Esophagus muscularis mucosa (tissue), 4 donors: ENCODE data around the gene XXYLT1.

ENCODE experiments used
- EP300 ChIP-seq: sonication (generic); formaldehyde crosslinking; IDR thresholded peaks from one replicate; pipeline ENCODE4 v1.6.1; 2017; ENCODE audit warnings: antibody characterized with exemption
- POLR2A ChIP-seq: fragments of 450-650 bp; IDR thresholded peaks from one replicate; pipeline ENCODE4 v1.6.1; 2017; ENCODE audit warnings: antibody characterized with exemption, moderate library complexity, mild to moderate bottlenecking, low read depth
- POLR2AphosphoS5 ChIP-seq, 2 donors: sonication (generic); formaldehyde crosslinking; IDR thresholded peaks; one replicate each; pipeline ENCODE4 v1.6.1; 2017; ENCODE audit warnings: antibody characterized with exemption in 2 of 2
- TF ChIP-seq, protein P1 (sequence below), 3 experiments: fragments of 200-600 bp in 2 of 3; fragments of 450-650 bp in 1 of 3; sonication (generic) in 2 of 3; IDR thresholded peaks; one replicate each; pipeline ENCODE4 v1.5.1; 2017 to 2019; ENCODE audit warnings: antibody characterized with exemption in 3 of 3, mild to moderate bottlenecking in 2 of 3, moderate library complexity in 1 of 3

DNA sequence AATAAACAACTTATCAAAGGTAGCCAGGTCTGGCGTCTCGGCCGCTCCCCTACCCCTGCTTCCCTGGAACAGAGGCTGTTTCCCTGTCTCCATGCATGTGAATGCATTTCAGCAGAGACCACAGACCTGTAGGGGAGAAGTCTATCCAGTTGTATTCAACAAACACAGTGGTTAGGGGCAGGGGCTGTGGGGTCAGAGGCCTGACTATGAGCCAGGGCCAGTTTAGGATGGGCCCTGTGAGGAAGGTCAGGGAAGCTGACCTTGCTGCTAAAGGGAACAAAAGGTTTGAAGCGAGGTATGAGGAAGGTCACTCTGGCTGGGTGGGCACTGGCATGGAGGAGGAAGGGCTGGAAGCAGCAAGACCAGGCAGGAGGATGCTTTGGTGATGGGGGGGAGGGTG lies 184.6 kb downstream of the XXYLT1 start:
- TF ChIP-seq, protein P1, sequence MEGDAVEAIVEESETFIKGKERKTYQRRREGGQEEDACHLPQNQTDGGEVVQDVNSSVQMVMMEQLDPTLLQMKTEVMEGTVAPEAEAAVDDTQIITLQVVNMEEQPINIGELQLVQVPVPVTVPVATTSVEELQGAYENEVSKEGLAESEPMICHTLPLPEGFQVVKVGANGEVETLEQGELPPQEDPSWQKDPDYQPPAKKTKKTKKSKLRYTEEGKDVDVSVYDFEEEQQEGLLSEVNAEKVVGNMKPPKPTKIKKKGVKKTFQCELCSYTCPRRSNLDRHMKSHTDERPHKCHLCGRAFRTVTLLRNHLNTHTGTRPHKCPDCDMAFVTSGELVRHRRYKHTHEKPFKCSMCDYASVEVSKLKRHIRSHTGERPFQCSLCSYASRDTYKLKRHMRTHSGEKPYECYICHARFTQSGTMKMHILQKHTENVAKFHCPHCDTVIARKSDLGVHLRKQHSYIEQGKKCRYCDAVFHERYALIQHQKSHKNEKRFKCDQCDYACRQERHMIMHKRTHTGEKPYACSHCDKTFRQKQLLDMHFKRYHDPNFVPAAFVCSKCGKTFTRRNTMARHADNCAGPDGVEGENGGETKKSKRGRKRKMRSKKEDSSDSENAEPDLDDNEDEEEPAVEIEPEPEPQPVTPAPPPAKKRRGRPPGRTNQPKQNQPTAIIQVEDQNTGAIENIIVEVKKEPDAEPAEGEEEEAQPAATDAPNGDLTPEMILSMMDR (IDR thresholded peaks at IDR 0.05): no peak
- TF ChIP-seq POLR2AphosphoS5 (IDR thresholded peaks at IDR 0.05) (no peak), POLR2A (no peak), EP300 (no peak)
